Common myeloid progenitor, CD34-positive (primary cell): ENCODE measurements around the gene SPINK4.

Experiments
- CTCF ChIA-PET: fragments of 350-600 bp; sonication (Branson Sonifier 250); formaldehyde crosslinking; loops from one replicate; lab custom pipeline; 2021; ENCODE audit warnings: antibody characterized with exemption; lab: Charles Lee
- POLR2A ChIA-PET: fragments of 350-600 bp; sonication (Branson Sonifier 250); formaldehyde crosslinking; loops from one replicate; lab custom pipeline; 2021; ENCODE audit warnings: antibody characterized with exemption; lab: Charles Lee
- DNase-seq, 3 donors: peaks; one replicate each; pipeline versions ENCODE4 v3.0.0 to v3.0.0-alpha.2; 2013
- H3K27ac ChIP-seq, 2 experiments: 1 replicate in 1 of 2; 2 replicates in 1 of 2; pipeline ENCODE4 v1.7.0; 2013; ENCODE audit warnings: inconsistent platforms in 2 of 2, low read length in 2 of 2, mild to moderate bottlenecking in 2 of 2, low read depth in 1 of 2, moderate library complexity in 1 of 2; ENCODE audit not compliant: severe bottlenecking in 2 of 2, insufficient read depth in 1 of 2, poor library complexity in 1 of 2
- H3K27me3 ChIP-seq, 5 experiments: replicated peaks in 2 of 5; 1 replicate in 3 of 5; 2 replicates in 2 of 5; pipeline versions ENCODE4 v1.6.1 to v1.7.0; 2013; ENCODE audit warnings: low read length in 4 of 5, mild to moderate bottlenecking in 2 of 5, moderate library complexity in 2 of 5, inconsistent platforms in 1 of 5; ENCODE audit not compliant: insufficient read depth in 5 of 5, control insufficient read depth in 4 of 5
- H3K36me3 ChIP-seq, 4 experiments: 1 replicate in 2 of 4; 2 replicates in 2 of 4; pipeline versions ENCODE4 v1.6.1 to v1.7.0; 2013; ENCODE audit warnings: low read length in 3 of 4, control low read depth in 1 of 4, mild to moderate bottlenecking in 1 of 4; ENCODE audit not compliant: control insufficient read depth in 4 of 4, insufficient read depth in 4 of 4
- H3K4me1 ChIP-seq, 4 experiments: 1 replicate in 3 of 4; 2 replicates in 1 of 4; pipeline versions ENCODE4 v1.6.1 to v1.7.1; 2013; ENCODE audit warnings: low read length in 3 of 4, mild to moderate bottlenecking in 3 of 4, control low read depth in 1 of 4, inconsistent platforms in 1 of 4, moderate library complexity in 1 of 4; ENCODE audit not compliant: control insufficient read depth in 4 of 4, insufficient read depth in 4 of 4; ENCODE audit errors: control extremely low read depth in 1 of 4
- H3K4me3 ChIP-seq, 7 experiments: 1 replicate in 4 of 7; 2 replicates in 3 of 7; pipeline versions ENCODE4 v1.5.1 to v1.7.0; 2013; ENCODE audit warnings: mild to moderate bottlenecking in 7 of 7, low read length in 6 of 7, moderate library complexity in 6 of 7, inconsistent platforms in 2 of 7, low read depth in 2 of 7, control low read depth in 1 of 7; ENCODE audit not compliant: insufficient read depth in 4 of 7, control insufficient read depth in 1 of 7; ENCODE audit errors: extremely low read depth in 1 of 7
- H3K9me3 ChIP-seq, 5 experiments: 1 replicate in 4 of 5; 2 replicates in 1 of 5; pipeline versions ENCODE4 v1.6.1 to v1.7.1; 2013; ENCODE audit warnings: low read length in 4 of 5, mild to moderate bottlenecking in 2 of 5, inconsistent platforms in 1 of 5, low read depth in 1 of 5, moderate library complexity in 1 of 5; ENCODE audit not compliant: control insufficient read depth in 4 of 5, insufficient read depth in 2 of 5; ENCODE audit errors: control extremely low read depth in 1 of 5
- WGBS: methylation state at CpG from one replicate; pipeline ENCODE4 v1.1.5; 2013; ENCODE audit not compliant: insufficient coverage; 5-methylcytosine and 5-hydroxymethylcytosine counted together

The SPINK4 gene

GRCh38 chr9:33264003-33264472, 24.1 kb downstream of the SPINK4 start:
- POLR2A ChIA-PET = interaction anchor here (0.8 to 1.5 kb wide), 3 partner anchors 9 to 38 kb away, joined by 3 to 5 read pairs (median 4); partner anchors contain the start of gene NFX1
- peaks cover 8 to 32% (median 21%) of the 10 kb centered on the region in 4 experiments for H3K4me1 ChIP-seq
- H3K36me3 ChIP-seq = peaks cover 16 to 52% (median 34%) of the 10 kb centered on the region in 4 experiments
- peak overlapping the region; percentile 71 to 85 for H3K27ac ChIP-seq
- 0% methylated on average over 37 of the region's 37 CpGs for WGBS
- H3K27me3 ChIP-seq = no peaks in the 10 kb centered on the region
- peak overlapping the region; percentile 92 to 99 (median 95) for H3K4me3 ChIP-seq
- no peaks in the 10 kb centered on the region for H3K9me3 ChIP-seq
- peak in 2 of 3 donors; percentile 43 to 55 for DNase-seq
- CTCF ChIA-PET = interaction anchor here (1.1 to 1.6 kb wide), 3 partner anchors 26 to 33 kb away, joined by 3 to 4 read pairs (median 4); no protein-coding TSS in a partner anchor

GRCh38 chr9:33264473-33265177, 24.7 kb downstream of the SPINK4 start, which contains the start of the genes BAG1 and CHMP5:
TSS of gene BAG1 (minus strand) at chr9:33264708.
TSS of gene CHMP5 (plus strand) at chr9:33265049. CDS start at chr9:33265079, 30 bp downstream.
- Histone ChIP-seq H3K4me1 (peaks cover 8 to 32% (median 21%) of the 10 kb centered on the region in 4 experiments), H3K36me3 (peaks cover 10 to 48% (median 29%) of the 10 kb centered on the region in 4 experiments), H3K4me3 (peak within 1 kb of the TSS; percentile 92 to 99 (median 95)), H3K27me3 (no peaks in the 10 kb centered on the region), H3K9me3 (no peaks in the 10 kb centered on the region), H3K27ac (peak within 1 kb of the TSS; percentile 77 to 93)
- ChIA-PET POLR2A (interaction anchor here (0.8 to 1.5 kb wide), 3 partner anchors 26 to 687 kb away, joined by 3 to 4 read pairs (median 3); partner anchors contain the start of gene NFX1), CTCF (interaction anchor here (1.1 to 1.6 kb wide), 4 partner anchors 25 to 189 kb away, joined by 3 to 4 read pairs (median 4); partner anchors contain the start of gene SMU1)
- under 1% methylated on average over 53 of the region's 67 CpGs for WGBS
- DNase-seq = peak; percentile 99 to 100 (median 99)

GRCh38 chr9:33265211-33265865, 25.4 kb downstream of the SPINK4 start:
- H3K36me3 ChIP-seq = peaks cover 4 to 48% (median 25%) of the 10 kb centered on the region in 4 experiments
- CTCF ChIA-PET = interaction anchor here (0.6 to 1.6 kb wide), 5 partner anchors 18 to 189 kb away, joined by 3 to 4 read pairs (median 3); partner anchors contain the start of genes NFX1 and SMU1

GRCh38 chr9:33267151-33267767, 27.3 kb downstream of the SPINK4 start:
- DNase-seq = no peak
- POLR2A ChIA-PET = no interaction called here

More at GRCh38 chr9:33265211-33265865, 25.4 kb downstream of the SPINK4 start:
- POLR2A ChIA-PET = interaction anchor here (0.8 kb wide), 1 partner anchor 687 kb away, joined by 3 read pairs; no protein-coding TSS in a partner anchor
- H3K4me3 ChIP-seq = peak overlapping the region; percentile 66 to 99 (median 95)
- H3K4me1 ChIP-seq = peaks cover 8 to 32% (median 21%) of the 10 kb centered on the region in 4 experiments
- H3K27ac ChIP-seq = peak overlapping the region; percentile 77 to 93
- no peaks in the 10 kb centered on the region for H3K27me3 ChIP-seq
- DNase-seq = peak in 2 of 3 donors; percentile 42 to 43
- 6% methylated on average over 11 of the region's 13 CpGs for WGBS
- H3K9me3 ChIP-seq = no peaks in the 10 kb centered on the region

GRCh38 chr9:33270146-33270545, 30.2 kb downstream of the SPINK4 start:
- DNase-seq = no peak
- Histone ChIP-seq H3K9me3 (no peaks in the 10 kb centered on the region), H3K27me3 (no peaks in the 10 kb centered on the region), H3K36me3 (peaks cover 19 to 70% (median 35%) of the 10 kb centered on the region in 4 experiments), H3K4me1 (peaks cover 2 to 15% (median 9%) of the 10 kb centered on the region in 4 experiments), H3K27ac (no peak overlapping the region), H3K4me3 (no peak overlapping the region)
- 100% methylated on average over 2 of the region's 3 CpGs for WGBS
- ChIA-PET POLR2A (no interaction called here), CTCF (interaction anchor here (1.2 kb wide), 1 partner anchor 13 kb away, joined by 6 read pairs; no protein-coding TSS in a partner anchor)

More at GRCh38 chr9:33267151-33267767, 27.3 kb downstream of the SPINK4 start:
- CTCF ChIA-PET = no interaction called here
- peaks cover 8 to 48% (median 26%) of the 10 kb centered on the region in 4 experiments for H3K36me3 ChIP-seq
- no peaks in the 10 kb centered on the region for H3K27me3 ChIP-seq
- peaks cover 8 to 32% (median 21%) of the 10 kb centered on the region in 4 experiments for H3K4me1 ChIP-seq
- no peak overlapping the region for H3K4me3 ChIP-seq
- no peaks in the 10 kb centered on the region for H3K9me3 ChIP-seq
- H3K27ac ChIP-seq = no peak overlapping the region

GRCh38 chr9:33272061-33272460, 32.1 kb downstream of the SPINK4 start:
- Histone ChIP-seq H3K27ac (no peak overlapping the region), H3K4me3 (no peak overlapping the region), H3K27me3 (no peaks in the 10 kb centered on the region), H3K36me3 (peaks cover 29 to 80% (median 48%) of the 10 kb centered on the region in 4 experiments), H3K4me1 (no peaks in the 10 kb centered on the region), H3K9me3 (no peaks in the 10 kb centered on the region)
- POLR2A ChIA-PET = no interaction called here
- CTCF ChIA-PET = no interaction called here
- 100% methylated on average over 1 of the region's 1 CpG for WGBS
- DNase-seq = no peak
